HCT116 (cell line): ENCODE measurements around the gene UNC80.

Experiments used
- EZH2 ChIP-seq: fragments of 200-600 bp; sonication (generic); IDR thresholded peaks from 2 replicates; pipeline ENCODE4 v1.6.1; 2017; ENCODE audit warnings: antibody characterized with exemption, mixed run types
- POLR2A ChIP-seq: IDR thresholded peaks from 2 replicates; pipeline ENCODE4 v1.7.0; 2011; ENCODE audit warnings: borderline replicate concordance; ENCODE audit not compliant: insufficient read depth, insufficient read length; ENCODE audit errors: extremely low read depth
- POLR2AphosphoS5 ChIP-seq: IDR thresholded peaks from 2 replicates; pipeline ENCODE4 v1.6.1; 2011; ENCODE audit warnings: mild to moderate bottlenecking, low read depth, low read length, moderate library complexity
- SRF ChIP-seq: IDR thresholded peaks from 2 replicates; pipeline ENCODE4 v1.6.1; 2012; ENCODE audit warnings: low read depth
- ZFX ChIP-seq: fragments of 450-650 bp; IDR thresholded peaks from 2 replicates; pipeline ENCODE4 v1.6.1; 2017
- TF ChIP-seq, protein P1 (sequence below), 3 experiments: fragments of 200-600 bp in 1 of 3; sonication (generic) in 1 of 3; IDR thresholded peaks in 2 of 3; conservative IDR thresholded peaks in 1 of 3; 2 replicates each; pipeline ENCODE4 v1.5.1; 2012 to 2017; ENCODE audit warnings: low read depth in 2 of 3, low read length in 2 of 3, antibody characterized with exemption in 1 of 3, borderline replicate concordance in 1 of 3, control low read depth in 1 of 3, mild to moderate bottlenecking in 1 of 3, mixed read lengths in 1 of 3, mixed run types in 1 of 3, moderate library complexity in 1 of 3; ENCODE audit not compliant: insufficient read depth in 1 of 3
- TF ChIP-seq, protein P2 (sequence below): IDR thresholded peaks from 2 replicates; pipeline ENCODE4 v1.6.1; 2011; ENCODE audit warnings: mild to moderate bottlenecking, low read length, moderate library complexity; ENCODE audit not compliant: insufficient replicate concordance; ENCODE audit errors: extremely low read depth

GRCh38 chr2:209908511-209908910 lies 136.9 kb downstream of the UNC80 start:
- TF ChIP-seq, protein P1, sequence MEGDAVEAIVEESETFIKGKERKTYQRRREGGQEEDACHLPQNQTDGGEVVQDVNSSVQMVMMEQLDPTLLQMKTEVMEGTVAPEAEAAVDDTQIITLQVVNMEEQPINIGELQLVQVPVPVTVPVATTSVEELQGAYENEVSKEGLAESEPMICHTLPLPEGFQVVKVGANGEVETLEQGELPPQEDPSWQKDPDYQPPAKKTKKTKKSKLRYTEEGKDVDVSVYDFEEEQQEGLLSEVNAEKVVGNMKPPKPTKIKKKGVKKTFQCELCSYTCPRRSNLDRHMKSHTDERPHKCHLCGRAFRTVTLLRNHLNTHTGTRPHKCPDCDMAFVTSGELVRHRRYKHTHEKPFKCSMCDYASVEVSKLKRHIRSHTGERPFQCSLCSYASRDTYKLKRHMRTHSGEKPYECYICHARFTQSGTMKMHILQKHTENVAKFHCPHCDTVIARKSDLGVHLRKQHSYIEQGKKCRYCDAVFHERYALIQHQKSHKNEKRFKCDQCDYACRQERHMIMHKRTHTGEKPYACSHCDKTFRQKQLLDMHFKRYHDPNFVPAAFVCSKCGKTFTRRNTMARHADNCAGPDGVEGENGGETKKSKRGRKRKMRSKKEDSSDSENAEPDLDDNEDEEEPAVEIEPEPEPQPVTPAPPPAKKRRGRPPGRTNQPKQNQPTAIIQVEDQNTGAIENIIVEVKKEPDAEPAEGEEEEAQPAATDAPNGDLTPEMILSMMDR (IDR thresholded peaks at IDR 0.05 in 2 of 3, conservative IDR thresholded peaks at IDR 0.05 in 1 of 3; ENCODE audit: borderline replicate concordance in 1 of 3, insufficient read depth in 1 of 3, low read depth in 2 of 3, low read length in 2 of 3), result no peak
- TF ChIP-seq SRF, result no peak
- TF ChIP-seq ZFX, result no peak
- TF ChIP-seq POLR2A, result no peak
- TF ChIP-seq EZH2, result no peak
- TF ChIP-seq, protein P2, sequence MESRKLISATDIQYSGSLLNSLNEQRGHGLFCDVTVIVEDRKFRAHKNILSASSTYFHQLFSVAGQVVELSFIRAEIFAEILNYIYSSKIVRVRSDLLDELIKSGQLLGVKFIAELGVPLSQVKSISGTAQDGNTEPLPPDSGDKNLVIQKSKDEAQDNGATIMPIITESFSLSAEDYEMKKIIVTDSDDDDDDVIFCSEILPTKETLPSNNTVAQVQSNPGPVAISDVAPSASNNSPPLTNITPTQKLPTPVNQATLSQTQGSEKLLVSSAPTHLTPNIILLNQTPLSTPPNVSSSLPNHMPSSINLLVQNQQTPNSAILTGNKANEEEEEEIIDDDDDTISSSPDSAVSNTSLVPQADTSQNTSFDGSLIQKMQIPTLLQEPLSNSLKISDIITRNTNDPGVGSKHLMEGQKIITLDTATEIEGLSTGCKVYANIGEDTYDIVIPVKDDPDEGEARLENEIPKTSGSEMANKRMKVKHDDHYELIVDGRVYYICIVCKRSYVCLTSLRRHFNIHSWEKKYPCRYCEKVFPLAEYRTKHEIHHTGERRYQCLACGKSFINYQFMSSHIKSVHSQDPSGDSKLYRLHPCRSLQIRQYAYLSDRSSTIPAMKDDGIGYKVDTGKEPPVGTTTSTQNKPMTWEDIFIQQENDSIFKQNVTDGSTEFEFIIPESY, result no peak
- TF ChIP-seq POLR2AphosphoS5, result no peak
